T-helper 2 cell treated with Interferon-gamma antibody and Interleukin-4, amounts not matched to agents 5 μg/mL and 100 μg/mL, for 36 hours (primary cell): ENCODE data around the gene CFAP70.
"Not testable (repeated sequence)": the region's sequence is repeated elsewhere in the genome, so short reads cannot be mapped to it uniquely, and the experiment has no call there.

Experiments
- DNase-seq: peaks from one replicate; pipeline ENCODE4 v3.0.0; 2021; ENCODE audit warnings: low spot score
- H3K27ac Mint-ChIP-seq: one replicate; pipeline ENCODE4 v1.8.0; 2021; ENCODE audit warnings: mild to moderate bottlenecking, mixed read lengths
- H3K27me3 Mint-ChIP-seq: one replicate; pipeline ENCODE4 v1.8.0; 2021; ENCODE audit warnings: low read depth, mixed read lengths
- H3K36me3 Mint-ChIP-seq: one replicate; pipeline ENCODE4 v1.8.0; 2021; ENCODE audit warnings: low read depth, mixed read lengths
- H3K4me1 Mint-ChIP-seq: one replicate; pipeline ENCODE4 v1.8.0; 2021; ENCODE audit warnings: low read depth, mixed read lengths
- H3K4me3 Mint-ChIP-seq: one replicate; pipeline ENCODE4 v1.8.0; 2022; ENCODE audit warnings: mild to moderate bottlenecking, moderate library complexity, mixed read lengths
- H3K9me3 Mint-ChIP-seq: one replicate; pipeline ENCODE4 v1.8.0; 2021; ENCODE audit warnings: mixed read lengths

CFAP70 gene

DNA sequence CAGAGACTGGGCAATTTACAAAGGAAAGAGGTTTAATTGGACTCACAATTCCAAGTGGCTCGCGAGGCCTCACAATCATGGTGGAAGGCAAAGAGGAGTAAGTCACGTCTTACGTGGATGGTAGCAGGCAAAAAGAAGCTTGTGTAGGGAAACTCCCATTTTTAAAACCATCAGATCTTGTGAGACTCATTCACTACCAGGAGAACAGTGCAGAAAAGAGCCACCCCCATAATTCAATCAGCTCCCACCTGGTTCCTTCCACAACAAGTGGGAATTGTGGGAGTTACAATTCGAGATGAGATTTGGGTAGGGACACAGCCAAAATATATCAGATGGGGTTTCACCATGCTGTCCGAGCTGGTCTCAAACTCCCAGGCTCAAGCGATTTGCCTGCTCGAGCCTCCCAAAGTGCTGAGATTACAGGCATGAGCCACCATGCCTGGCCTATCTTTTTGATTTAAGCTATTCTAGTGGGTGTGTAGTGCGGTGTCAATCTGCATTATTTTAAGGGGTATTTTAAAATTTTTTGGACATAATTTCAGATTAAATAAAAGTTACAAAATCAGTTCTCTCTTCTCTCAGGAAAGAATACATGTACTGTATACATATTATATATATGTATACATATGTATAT is 97.2 kb downstream of the CFAP70 start:
- no peak overlapping the region for H3K4me3 Mint-ChIP-seq
- no peak overlapping the region for H3K27ac Mint-ChIP-seq
- peaks cover 6% of the 10 kb centered on the region for H3K9me3 Mint-ChIP-seq
- no peaks in the 10 kb centered on the region for H3K36me3 Mint-ChIP-seq
- H3K4me1 Mint-ChIP-seq = peaks cover 6% of the 10 kb centered on the region
- no peak for DNase-seq
- peaks cover 10% of the 10 kb centered on the region for H3K27me3 Mint-ChIP-seq

- DNase-seq, H3K27ac Mint-ChIP-seq, H3K9me3 Mint-ChIP-seq, H3K4me3 Mint-ChIP-seq, H3K36me3 Mint-ChIP-seq, H3K27me3 Mint-ChIP-seq, H3K4me1 Mint-ChIP-seq: not testable (repeated sequence)
These were observed 100.1 kb downstream of the CFAP70 start for GRCh38 chr10:73258612-73259011.

GRCh38 chr10:73253225-73253555 is 105.5 kb downstream of the CFAP70 start:
- Mint-ChIP-seq H3K36me3 (peaks cover 35% of the 10 kb centered on the region), H3K27ac (peak overlapping the region; percentile 95), H3K4me1 (peaks cover 23% of the 10 kb centered on the region), H3K27me3 (no peaks in the 10 kb centered on the region), H3K4me3 (peak overlapping the region; percentile 100), H3K9me3 (no peaks in the 10 kb centered on the region)
- DNase-seq = no peak

DNA sequence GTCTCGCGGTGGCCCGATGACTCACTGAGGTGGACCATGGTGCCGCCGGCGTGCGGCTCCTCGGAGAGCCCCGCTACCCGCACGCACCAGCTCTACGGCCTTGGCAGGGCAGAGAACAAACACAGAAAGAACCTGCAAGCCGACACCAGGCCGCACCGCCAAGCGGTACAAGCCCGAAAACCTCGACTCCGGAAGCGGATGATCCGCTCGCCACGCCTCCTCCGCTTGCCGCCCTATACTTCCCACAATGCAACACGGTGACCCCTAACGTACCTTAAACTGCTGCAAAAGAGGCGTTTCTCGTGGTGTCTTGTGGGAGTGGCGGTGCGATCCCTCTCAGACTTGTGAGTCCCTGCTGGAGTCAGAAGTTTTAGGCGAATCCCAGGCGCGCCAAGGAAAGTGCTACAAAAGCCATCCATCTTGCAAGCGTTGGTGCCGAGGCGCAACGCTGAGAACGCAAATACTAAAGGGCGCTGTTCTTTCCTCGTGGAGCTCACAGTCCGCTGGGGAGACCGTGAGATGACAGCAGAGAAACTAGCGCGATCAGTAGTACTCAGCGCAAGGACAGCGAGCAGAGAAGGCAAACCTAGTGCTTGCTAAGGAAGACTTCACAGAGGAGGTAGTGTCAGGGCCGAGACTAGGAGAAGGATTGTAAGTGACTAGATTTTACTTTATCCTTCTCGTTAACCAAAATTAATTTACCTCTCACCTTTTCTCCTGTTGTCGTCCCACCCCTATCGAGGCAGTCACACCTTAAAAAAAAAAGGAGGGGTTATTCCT is 106.0 kb downstream of the CFAP70 start, which contains the start of gene MRPS16:
TSS of gene MRPS16 (minus strand) at position 200 of the 780 bp plus-strand sequence. CDS start at position 38, 162 bp downstream.
- Mint-ChIP-seq H3K4me1 (peaks cover 29% of the 10 kb centered on the region), H3K27ac (peak within 1 kb of the TSS; percentile 95)

GRCh38 chr10:73251683-73252444 is 106.8 kb downstream of the CFAP70 start:
- Mint-ChIP-seq H3K27me3 (no peaks in the 10 kb centered on the region), H3K9me3 (no peaks in the 10 kb centered on the region), H3K4me3 (peak overlapping the region; percentile 100), H3K4me1 (peaks cover 30% of the 10 kb centered on the region), H3K36me3 (peaks cover 44% of the 10 kb centered on the region), H3K27ac (peak overlapping the region; percentile 95)
- no peak for DNase-seq

More for the DNA sequence above, 106.0 kb downstream of the CFAP70 start, which contains the start of gene MRPS16:
- Mint-ChIP-seq H3K27me3 (no peaks in the 10 kb centered on the region), H3K36me3 (peaks cover 40% of the 10 kb centered on the region), H3K4me3 (peak within 1 kb of the TSS; percentile 100), H3K9me3 (no peaks in the 10 kb centered on the region)
- peak; percentile 92 for DNase-seq

DNA sequence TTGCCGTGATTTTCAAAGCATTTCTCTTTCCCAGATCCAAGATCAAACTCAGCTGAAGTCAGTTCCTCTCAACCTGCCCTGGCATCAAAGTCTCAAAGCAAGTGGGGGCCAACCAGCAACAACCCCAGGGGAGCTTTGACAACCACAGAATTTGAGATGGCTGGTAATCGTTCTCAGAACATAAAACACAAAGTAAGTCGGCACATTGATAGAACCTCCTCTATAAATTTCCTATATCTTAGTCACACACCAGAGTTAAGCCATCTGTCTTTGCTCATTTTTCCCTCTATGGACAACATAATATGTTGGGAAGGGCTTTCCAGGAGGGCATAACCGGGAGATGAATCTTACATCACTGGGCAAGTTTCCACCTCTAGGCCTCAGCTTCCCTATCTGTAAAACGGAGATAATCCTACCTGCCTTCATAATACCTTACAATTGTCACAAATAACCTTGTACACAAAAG is 110.4 kb downstream of the CFAP70 start:
- Mint-ChIP-seq H3K36me3 (peaks cover 77% of the 10 kb centered on the region), H3K9me3 (no peaks in the 10 kb centered on the region), H3K27me3 (no peaks in the 10 kb centered on the region), H3K4me1 (peaks cover 51% of the 10 kb centered on the region), H3K4me3 (peak overlapping the region; percentile 98), H3K27ac (peak overlapping the region; percentile 96)
- DNase-seq = no peak

DNA sequence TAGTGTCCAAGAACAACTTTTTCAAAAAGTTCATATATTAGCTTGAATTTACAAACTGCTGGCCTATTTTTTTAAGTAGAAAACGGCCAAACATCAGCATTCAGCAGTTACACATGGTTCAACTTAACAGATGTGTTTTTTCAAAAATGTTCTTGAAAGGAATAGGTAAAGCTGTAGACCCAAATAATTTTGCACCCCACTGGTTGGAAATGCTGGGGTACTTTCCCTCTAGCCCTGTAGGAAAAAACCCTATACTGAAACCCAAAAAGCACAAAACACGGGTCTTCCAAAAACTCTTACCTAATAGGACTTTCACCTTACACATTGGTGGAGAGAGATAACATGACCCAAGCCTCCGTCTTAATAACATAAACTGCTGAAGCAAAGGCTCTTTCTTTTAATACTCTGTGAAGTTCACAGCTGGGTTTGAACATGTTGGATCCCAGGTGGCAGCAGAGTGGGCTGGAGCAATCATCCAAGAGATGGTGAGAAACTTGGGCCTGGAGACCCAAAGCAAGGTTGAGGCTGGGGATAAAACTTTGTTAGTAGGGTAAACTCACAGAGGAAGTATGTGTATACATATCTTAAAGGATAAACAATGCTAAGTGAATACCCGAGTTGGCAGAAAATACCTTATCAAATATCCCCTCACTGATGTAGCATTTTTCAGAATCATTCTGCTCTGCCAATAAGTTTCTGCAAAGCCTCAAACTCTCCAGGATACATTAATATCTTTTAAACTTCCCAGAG is 111.0 kb downstream of the CFAP70 start:
- H3K9me3 Mint-ChIP-seq = no peaks in the 10 kb centered on the region
- peaks cover 82% of the 10 kb centered on the region for H3K36me3 Mint-ChIP-seq
- H3K27me3 Mint-ChIP-seq = no peaks in the 10 kb centered on the region
- peaks cover 51% of the 10 kb centered on the region for H3K4me1 Mint-ChIP-seq
- DNase-seq = no peak
- peak overlapping the region; percentile 98 for H3K4me3 Mint-ChIP-seq
- peak overlapping the region; percentile 96 for H3K27ac Mint-ChIP-seq

DNA sequence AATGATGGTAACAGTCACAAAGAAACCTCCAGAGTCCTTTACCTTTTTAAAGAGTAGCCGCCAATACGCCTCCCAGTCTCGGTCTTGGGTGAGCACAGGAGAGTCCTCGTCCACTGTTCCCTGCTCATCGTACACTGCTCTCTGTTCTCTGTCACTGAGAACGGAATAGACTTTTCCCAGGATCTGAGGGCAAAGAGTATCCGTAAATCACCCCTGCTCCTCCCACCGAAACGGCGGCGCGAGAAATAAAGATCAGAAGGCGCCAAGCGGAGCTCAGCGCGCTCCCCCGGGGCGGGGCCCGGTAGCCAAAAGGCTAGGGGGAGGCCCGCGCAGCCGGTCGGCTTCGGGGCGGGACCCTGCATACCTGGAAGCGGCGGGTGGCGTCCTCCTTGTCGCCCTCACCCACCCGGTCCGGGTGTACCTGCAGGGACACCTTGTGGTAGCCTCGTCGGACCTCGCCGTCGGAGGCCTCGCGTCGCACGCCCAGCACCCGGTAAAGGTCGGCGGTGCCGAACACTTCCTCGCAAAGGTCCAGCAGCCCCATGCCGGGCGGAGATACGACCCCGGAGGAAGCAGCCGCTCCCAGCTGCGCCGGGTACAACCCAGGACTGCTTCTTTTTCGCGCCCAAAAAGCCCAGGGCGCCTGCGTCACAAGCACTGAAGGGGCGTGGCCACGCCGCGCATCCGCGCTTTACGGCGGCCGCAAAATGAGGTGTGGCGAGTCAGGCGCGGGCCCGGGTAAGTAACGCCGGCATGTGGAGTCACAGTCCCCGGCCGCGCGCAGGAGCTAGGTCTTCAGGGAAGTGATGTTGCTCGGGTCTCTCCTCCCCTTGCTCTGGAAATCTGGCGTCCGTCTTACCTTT is 111.8 kb downstream of the CFAP70 start, which contains the start of gene DNAJC9:
TSS of gene DNAJC9 (minus strand) at position 610 of the 863 bp plus-strand sequence. CDS start at position 544, 66 bp downstream.
- peak within 1 kb of the TSS; percentile 96 for H3K27ac Mint-ChIP-seq
- peak within 1 kb of the TSS; percentile 98 for H3K4me3 Mint-ChIP-seq
- peaks cover 52% of the 10 kb centered on the region for H3K4me1 Mint-ChIP-seq
- DNase-seq = peak; percentile 97
- H3K36me3 Mint-ChIP-seq = peaks cover 82% of the 10 kb centered on the region
- H3K9me3 Mint-ChIP-seq = no peaks in the 10 kb centered on the region
- no peaks in the 10 kb centered on the region for H3K27me3 Mint-ChIP-seq

DNA sequence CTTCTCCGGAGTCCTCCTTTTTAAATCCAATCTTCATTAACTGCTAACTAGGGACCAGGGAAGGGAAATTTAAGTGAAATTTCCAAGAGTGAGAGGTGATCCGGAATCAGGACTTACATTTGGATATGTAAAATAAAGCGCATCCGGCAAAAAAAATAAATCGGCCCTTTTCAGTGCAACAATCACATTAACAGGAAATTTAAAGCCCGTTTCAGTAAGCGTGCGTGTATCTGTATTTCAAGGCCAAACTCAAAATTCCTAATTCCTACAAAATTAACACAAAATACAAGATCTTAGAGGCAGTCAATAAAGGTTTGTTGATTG is 112.4 kb downstream of the CFAP70 start:
- Mint-ChIP-seq H3K27me3 (no peaks in the 10 kb centered on the region), H3K36me3 (peaks cover 78% of the 10 kb centered on the region), H3K27ac (peak overlapping the region; percentile 96), H3K4me3 (peak overlapping the region; percentile 98), H3K4me1 (peaks cover 50% of the 10 kb centered on the region), H3K9me3 (no peaks in the 10 kb centered on the region)
- DNase-seq = no peak

DNA sequence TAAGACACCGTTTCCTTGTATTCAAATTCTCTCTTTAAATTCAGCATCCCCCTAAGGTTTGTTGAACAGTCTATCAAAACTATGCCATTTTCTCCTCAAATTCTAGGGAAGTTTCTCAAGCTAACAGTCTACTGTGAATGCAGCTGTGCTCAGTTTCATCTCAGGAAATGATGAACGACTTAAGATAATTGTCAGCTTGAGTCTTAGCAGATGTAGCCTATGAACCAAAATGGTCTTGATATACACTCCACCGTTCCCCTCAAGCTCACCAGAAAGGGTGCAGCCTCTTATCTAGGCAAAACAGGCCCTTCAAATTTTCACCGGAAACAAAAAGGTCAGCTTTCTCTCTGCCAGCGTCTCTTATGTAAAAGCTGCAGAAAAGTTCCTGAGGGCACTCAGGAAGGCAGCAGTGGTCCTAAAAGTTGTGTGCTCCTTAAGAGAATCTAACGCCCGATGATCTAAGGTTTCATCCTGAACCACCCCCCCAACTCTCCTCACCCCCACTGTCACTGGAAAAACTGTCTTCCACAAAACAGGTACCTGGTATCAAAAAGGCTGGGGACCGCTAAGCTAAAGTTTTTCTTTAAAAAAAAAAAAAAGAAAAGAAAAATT is 113.7 kb downstream of the CFAP70 start:
- H3K4me1 Mint-ChIP-seq = peaks cover 41% of the 10 kb centered on the region
- H3K4me3 Mint-ChIP-seq = peak overlapping the region; percentile 98
- H3K9me3 Mint-ChIP-seq = no peaks in the 10 kb centered on the region
- DNase-seq = no peak
- H3K27me3 Mint-ChIP-seq = no peaks in the 10 kb centered on the region
- H3K36me3 Mint-ChIP-seq = peaks cover 76% of the 10 kb centered on the region
- H3K27ac Mint-ChIP-seq = peak overlapping the region; percentile 63

GRCh38 chr10:73239908-73240307 is 118.8 kb downstream of the CFAP70 start:
- Mint-ChIP-seq H3K4me3 (no peak overlapping the region), H3K27me3 (no peaks in the 10 kb centered on the region), H3K27ac (no peak overlapping the region), H3K36me3 (peaks cover 48% of the 10 kb centered on the region), H3K4me1 (peaks cover 16% of the 10 kb centered on the region), H3K9me3 (no peaks in the 10 kb centered on the region)
- DNase-seq = no peak

GRCh38 chr10:73238990-73239566 is 119.6 kb downstream of the CFAP70 start:
- H3K4me1 Mint-ChIP-seq = peaks cover 9% of the 10 kb centered on the region
- H3K4me3 Mint-ChIP-seq = no peak overlapping the region
- no peak for DNase-seq
- H3K36me3 Mint-ChIP-seq = peaks cover 48% of the 10 kb centered on the region
- H3K27me3 Mint-ChIP-seq = no peaks in the 10 kb centered on the region
- no peaks in the 10 kb centered on the region for H3K9me3 Mint-ChIP-seq
- no peak overlapping the region for H3K27ac Mint-ChIP-seq
